Measurements from ENCODE around the gene KCNK18. TPM values are rescaled to one million over a fixed set of nuclear protein-coding genes. Genes with fewer than 3 reads are reported as not detected.

The KCNK18 gene
- total RNA-seq, 6 donors from 2014 or later: not detected

DNA sequence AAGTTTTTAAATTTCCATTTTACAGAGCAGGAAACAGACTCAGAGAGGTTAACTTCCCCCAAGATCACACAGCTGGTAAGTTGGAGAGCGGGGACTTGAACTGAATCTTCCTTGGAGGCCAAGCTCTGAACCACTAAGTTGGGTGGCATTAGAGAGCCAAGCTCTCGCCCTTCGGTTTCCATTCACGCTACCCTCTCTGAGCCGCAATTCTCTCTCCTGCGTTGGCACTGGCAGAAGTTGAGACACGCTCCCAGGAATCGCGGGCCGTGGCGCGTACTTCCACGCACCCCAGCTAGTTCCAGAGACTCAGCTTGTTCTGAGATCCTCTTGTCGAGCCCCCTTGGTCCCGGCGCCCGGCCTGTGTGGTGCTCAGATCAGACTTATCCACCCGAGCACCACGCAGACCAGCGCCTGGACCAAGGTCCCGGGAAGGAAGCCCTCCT is 29.9 kb upstream of the KCNK18 start:
- H3K4me1 ChIP-seq: peaks cover 32 to 54% (median 41%) of the 10 kb centered on the region in 4 donors
- TF ChIP-seq POLR2AphosphoS5 (IDR thresholded peaks at IDR 0.05) (no peak), EP300 (IDR thresholded peaks at IDR 0.05) (no peak), POLR2A (IDR thresholded peaks at IDR 0.05) (no peak)
- TF ChIP-seq, protein P1, sequence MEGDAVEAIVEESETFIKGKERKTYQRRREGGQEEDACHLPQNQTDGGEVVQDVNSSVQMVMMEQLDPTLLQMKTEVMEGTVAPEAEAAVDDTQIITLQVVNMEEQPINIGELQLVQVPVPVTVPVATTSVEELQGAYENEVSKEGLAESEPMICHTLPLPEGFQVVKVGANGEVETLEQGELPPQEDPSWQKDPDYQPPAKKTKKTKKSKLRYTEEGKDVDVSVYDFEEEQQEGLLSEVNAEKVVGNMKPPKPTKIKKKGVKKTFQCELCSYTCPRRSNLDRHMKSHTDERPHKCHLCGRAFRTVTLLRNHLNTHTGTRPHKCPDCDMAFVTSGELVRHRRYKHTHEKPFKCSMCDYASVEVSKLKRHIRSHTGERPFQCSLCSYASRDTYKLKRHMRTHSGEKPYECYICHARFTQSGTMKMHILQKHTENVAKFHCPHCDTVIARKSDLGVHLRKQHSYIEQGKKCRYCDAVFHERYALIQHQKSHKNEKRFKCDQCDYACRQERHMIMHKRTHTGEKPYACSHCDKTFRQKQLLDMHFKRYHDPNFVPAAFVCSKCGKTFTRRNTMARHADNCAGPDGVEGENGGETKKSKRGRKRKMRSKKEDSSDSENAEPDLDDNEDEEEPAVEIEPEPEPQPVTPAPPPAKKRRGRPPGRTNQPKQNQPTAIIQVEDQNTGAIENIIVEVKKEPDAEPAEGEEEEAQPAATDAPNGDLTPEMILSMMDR (IDR thresholded peaks at IDR 0.05): no peak
- H3K9me3 ChIP-seq: no peaks in the 10 kb centered on the region
- H3K4me3 ChIP-seq: peak overlapping the region in 1 of 4 donors; percentile 6
- DNase-seq (peak in 1 of 2 donors; percentile 57), ATAC-seq (ENCODE audit: low FRiP score in 2 of 2) (peak in 1 of 2 donors; percentile 11)
- H3K36me3 ChIP-seq: no peaks in the 10 kb centered on the region
- 19 to 21% methylated on average over 9 to 21 of the region's 21 CpGs for WGBS, 2 donors
- H3K27ac ChIP-seq: no peak overlapping the region
- H3K27me3 ChIP-seq: peaks cover 0 to 80% (median 41%) of the 10 kb centered on the region in 4 donors

DNA sequence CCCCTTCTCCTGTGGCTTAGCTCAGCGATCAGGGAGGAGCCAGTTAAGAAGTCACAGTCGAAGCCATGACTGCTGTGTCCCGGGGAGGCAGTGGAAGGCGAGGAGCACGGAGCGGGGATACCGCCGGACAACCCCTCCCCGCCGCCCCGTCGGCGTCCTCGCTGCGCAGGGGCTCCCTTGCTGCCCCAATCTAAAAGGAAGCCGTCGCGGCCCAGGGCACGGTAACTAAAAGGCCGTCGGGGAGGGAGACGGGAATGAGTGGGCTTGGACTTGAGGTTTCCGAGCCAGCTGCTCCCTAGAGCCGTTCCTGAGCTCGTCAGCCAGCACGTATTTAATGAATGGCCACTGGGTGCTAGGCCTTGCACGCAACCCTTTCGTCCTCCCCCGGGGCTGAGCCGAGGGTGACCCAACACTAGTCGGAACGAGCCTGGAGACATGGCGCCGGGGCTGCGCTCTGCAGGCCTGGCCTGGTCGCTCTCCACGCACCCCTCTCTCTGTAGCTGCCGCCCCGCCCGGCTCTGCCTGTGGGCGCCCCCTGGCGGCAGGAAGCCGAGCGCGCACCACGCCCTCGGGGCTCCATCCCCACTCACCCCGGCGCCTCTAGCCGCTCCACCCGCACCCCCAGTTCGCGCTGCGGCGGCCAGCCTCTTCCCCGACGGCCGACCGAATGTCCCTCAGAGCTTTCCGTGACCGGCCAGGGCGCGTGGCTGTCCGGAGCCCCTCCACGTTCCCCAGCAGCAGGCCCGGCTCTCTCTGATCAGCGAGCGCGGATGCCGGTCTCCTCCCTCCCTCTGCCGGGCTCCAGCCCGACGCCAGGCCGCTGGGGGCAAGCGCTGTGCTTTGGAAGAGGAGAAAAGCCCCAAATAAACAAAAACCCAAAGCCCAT is 29.3 kb upstream of the KCNK18 start:
- H3K27me3 ChIP-seq: peaks cover 0 to 75% (median 38%) of the 10 kb centered on the region in 4 donors
- 5 to 8% methylated on average over 41 to 51 of the region's 75 CpGs for WGBS, 2 donors
- H3K9me3 ChIP-seq: no peaks in the 10 kb centered on the region
- H3K4me3 ChIP-seq: peak overlapping the region in 3 of 4 donors; percentile 6 to 20 (median 8)
- ATAC-seq (ENCODE audit: low FRiP score in 2 of 2) (peak; percentile 87 to 92), DNase-seq (peak; percentile 70 to 95)
- no peaks in the 10 kb centered on the region for H3K36me3 ChIP-seq
- TF ChIP-seq, protein P1 (IDR thresholded peaks at IDR 0.05): peak; percentile 77 to 93 (median 90)
- no peak for TF ChIP-seq POLR2AphosphoS5 (IDR thresholded peaks at IDR 0.05)
- no peak overlapping the region for H3K27ac ChIP-seq
- peaks cover 26 to 47% (median 34%) of the 10 kb centered on the region in 4 donors for H3K4me1 ChIP-seq

DNA sequence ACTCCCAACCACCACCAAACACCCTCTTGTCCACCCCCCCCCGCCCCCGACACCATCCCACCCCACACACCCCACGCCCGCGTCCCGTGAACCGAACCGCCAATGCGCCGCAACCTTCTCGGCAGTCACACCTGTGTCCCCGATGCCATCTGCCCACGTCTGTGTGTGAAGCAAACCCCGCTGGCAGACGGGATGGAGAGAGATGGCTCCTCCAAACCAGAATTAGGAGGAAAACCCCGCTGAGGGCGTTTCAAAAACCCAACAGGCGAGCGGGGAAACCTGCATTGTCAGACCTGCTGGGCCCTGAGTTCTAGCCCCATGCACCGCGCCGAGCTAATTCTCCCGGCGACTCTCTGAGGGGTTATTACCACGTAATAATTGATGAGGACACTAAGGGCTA is 28.6 kb upstream of the KCNK18 start:
- Histone ChIP-seq H3K4me3 (no peak overlapping the region), H3K27me3 (peaks cover 0 to 68% (median 35%) of the 10 kb centered on the region in 4 donors), H3K4me1 (peaks cover 20 to 41% (median 27%) of the 10 kb centered on the region in 4 donors), H3K9me3 (no peaks in the 10 kb centered on the region), H3K36me3 (no peaks in the 10 kb centered on the region), H3K27ac (no peak overlapping the region)
- 5 to 6% methylated on average over 15 to 25 of the region's 25 CpGs for WGBS, 2 donors
- ATAC-seq (ENCODE audit: low FRiP score in 2 of 2) (no peak), DNase-seq (no peak)
- TF ChIP-seq POLR2AphosphoS5 (IDR thresholded peaks at IDR 0.05): no peak
- TF ChIP-seq, protein P1 (IDR thresholded peaks at IDR 0.05): no peak
- TF ChIP-seq POLR2A (IDR thresholded peaks at IDR 0.05): no peak
- no peak for TF ChIP-seq EP300 (IDR thresholded peaks at IDR 0.05)

GRCh38 chr10:117169480-117169879 is 27.8 kb upstream of the KCNK18 start:
- Histone ChIP-seq H3K4me1 (peaks cover 19 to 39% (median 27%) of the 10 kb centered on the region in 4 donors), H3K27ac (no peak overlapping the region), H3K27me3 (peaks cover 0 to 63% (median 33%) of the 10 kb centered on the region in 4 donors), H3K9me3 (no peaks in the 10 kb centered on the region), H3K4me3 (no peak overlapping the region), H3K36me3 (no peaks in the 10 kb centered on the region)
- no peak for ATAC-seq (ENCODE audit: low FRiP score in 2 of 2)
- TF ChIP-seq EP300 (IDR thresholded peaks at IDR 0.05) (no peak), POLR2A (IDR thresholded peaks at IDR 0.05) (no peak), POLR2AphosphoS5 (IDR thresholded peaks at IDR 0.05) (no peak)
- TF ChIP-seq, protein P1 (IDR thresholded peaks at IDR 0.05): no peak
- 19 to 20% methylated on average over 2 of the region's 2 CpGs for WGBS, 2 donors
- DNase-seq: no peak

Measured in upper lobe of left lung (tissue), 6 donors.